OCI-LY1 (cell line): ENCODE data around the gene DOK6.

Experiments used
- H2AFZ ChIP-seq: fragments of 200-600 bp; sonication (generic), shearing (Covaris generic); 2 replicates; pipeline ENCODE4 v1.6.0; 2014; ENCODE audit warnings: antibody characterized with exemption, mild to moderate bottlenecking, low read length
- H3F3A ChIP-seq: fragments of 200-600 bp; sonication (generic), shearing (Covaris generic); 2 replicates; pipeline ENCODE4 v1.6.0; 2014; ENCODE audit warnings: mild to moderate bottlenecking, antibody characterized with exemption, low read length, moderate library complexity; ENCODE audit not compliant: insufficient read depth
- H3K27ac ChIP-seq: fragments of 200-600 bp; sonication (generic); 2 replicates; pipeline ENCODE4 v1.5.1; 2014; ENCODE audit warnings: low read length, mixed run types, mild to moderate bottlenecking, low read depth; ENCODE audit not compliant: poor library complexity, severe bottlenecking
- H3K27me3 ChIP-seq: fragments of 200-600 bp; sonication (generic); 2 replicates; pipeline ENCODE4 v1.6.0; 2014; ENCODE audit warnings: antibody characterized with exemption, mild to moderate bottlenecking, low read length, moderate library complexity; ENCODE audit not compliant: insufficient read depth
- H3K36me3 ChIP-seq: fragments of 200-600 bp; sonication (generic); 2 replicates; pipeline ENCODE4 v1.6.1; 2014; ENCODE audit warnings: mild to moderate bottlenecking, antibody characterized with exemption, low read length, moderate library complexity, mixed read lengths; ENCODE audit not compliant: insufficient read depth
- H3K4me1 ChIP-seq: fragments of 200-600 bp; sonication (generic); 2 replicates; pipeline ENCODE4 v1.5.1; 2014; ENCODE audit warnings: mild to moderate bottlenecking, low read length, moderate library complexity; ENCODE audit not compliant: insufficient read depth, severe bottlenecking
- H3K4me2 ChIP-seq: fragments of 200-600 bp; sonication (generic), shearing (Covaris generic); 2 replicates; pipeline ENCODE4 v1.6.1; 2014; ENCODE audit warnings: low read length
- H3K4me3 ChIP-seq: fragments of 200-600 bp; sonication (generic); 2 replicates; pipeline ENCODE4 v1.5.1; 2014; ENCODE audit warnings: low read length, low read depth, mild to moderate bottlenecking, mixed read lengths; ENCODE audit not compliant: poor library complexity, severe bottlenecking
- H3K79me2 ChIP-seq: fragments of 200-600 bp; shearing (Covaris generic); 2 replicates; pipeline ENCODE4 v1.6.1; 2016; ENCODE audit warnings: mixed run types, low read length, mixed read lengths; ENCODE audit not compliant: insufficient read depth
- H3K9ac ChIP-seq: fragments of 200-600 bp; sonication (generic), shearing (Covaris generic); 2 replicates; pipeline ENCODE4 v1.6.1; 2014; ENCODE audit warnings: mild to moderate bottlenecking, low read length, mixed read lengths
- H3K9me2 ChIP-seq: fragments of 200-600 bp; sonication (generic), shearing (Covaris generic); 2 replicates; pipeline ENCODE4 v1.6.1; 2014; ENCODE audit warnings: low read depth, mild to moderate bottlenecking, low read length, mixed read lengths
- H3K9me3 ChIP-seq: fragments of 200-600 bp; shearing (Covaris generic); 2 replicates; pipeline ENCODE4 v1.6.1; 2014; ENCODE audit warnings: low read length, mixed read lengths
- H4K20me1 ChIP-seq: fragments of 200-600 bp; sonication (generic), shearing (Covaris generic); 2 replicates; pipeline ENCODE4 v1.6.0; 2016; ENCODE audit warnings: mild to moderate bottlenecking, low read length; ENCODE audit not compliant: insufficient read depth
- EZH2 ChIP-seq: fragments of 200-600 bp; sonication (generic), shearing (Covaris generic); IDR thresholded peaks from 2 replicates; pipeline ENCODE4 v1.8.0; 2017; ENCODE audit warnings: borderline replicate concordance, mixed run types, mild to moderate bottlenecking, antibody characterized with exemption, low read length, moderate library complexity, mixed read lengths
- TF ChIP-seq, protein P1 (sequence below): fragments of 200-600 bp; sonication (generic), shearing (Covaris generic); IDR thresholded peaks from 2 replicates; pipeline ENCODE4 v1.5.1; 2017; ENCODE audit warnings: mild to moderate bottlenecking, antibody characterized with exemption, low read length, moderate library complexity, mixed read lengths

DOK6 gene

DNA sequence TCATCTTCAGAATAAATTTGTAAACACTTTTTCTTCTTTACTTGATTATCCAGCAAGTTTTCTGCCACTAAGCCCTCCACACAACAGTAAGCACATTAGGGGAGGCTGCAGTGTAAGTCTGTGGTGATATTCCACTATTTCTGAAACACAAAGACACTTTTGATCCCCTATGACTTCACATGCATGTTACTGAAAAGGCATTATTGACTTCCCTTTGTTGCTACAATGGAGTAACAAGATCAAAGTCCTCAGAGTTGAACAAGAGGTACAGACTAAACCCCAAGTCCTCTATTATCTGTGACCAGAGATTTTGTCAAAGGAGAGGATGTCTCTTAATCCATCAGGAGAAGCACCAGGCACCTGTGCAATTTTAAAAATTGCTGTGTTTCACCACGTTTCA lies 389.1 kb downstream of the DOK6 start:
- no peak overlapping the region for H3K27ac ChIP-seq
- H3K27me3 ChIP-seq: no peaks in the 10 kb centered on the region
- H3K9me3 ChIP-seq: no peaks in the 10 kb centered on the region
- H3K4me2 ChIP-seq: no peak overlapping the region
- H3K36me3 ChIP-seq: no peaks in the 10 kb centered on the region
- no peaks in the 10 kb centered on the region for H3K4me1 ChIP-seq
- H3K9me2 ChIP-seq: no peaks in the 10 kb centered on the region
- H3K9ac ChIP-seq: no peak overlapping the region
- no peaks in the 10 kb centered on the region for H4K20me1 ChIP-seq
- no peaks in the 10 kb centered on the region for H3K79me2 ChIP-seq
- TF ChIP-seq, protein P1, sequence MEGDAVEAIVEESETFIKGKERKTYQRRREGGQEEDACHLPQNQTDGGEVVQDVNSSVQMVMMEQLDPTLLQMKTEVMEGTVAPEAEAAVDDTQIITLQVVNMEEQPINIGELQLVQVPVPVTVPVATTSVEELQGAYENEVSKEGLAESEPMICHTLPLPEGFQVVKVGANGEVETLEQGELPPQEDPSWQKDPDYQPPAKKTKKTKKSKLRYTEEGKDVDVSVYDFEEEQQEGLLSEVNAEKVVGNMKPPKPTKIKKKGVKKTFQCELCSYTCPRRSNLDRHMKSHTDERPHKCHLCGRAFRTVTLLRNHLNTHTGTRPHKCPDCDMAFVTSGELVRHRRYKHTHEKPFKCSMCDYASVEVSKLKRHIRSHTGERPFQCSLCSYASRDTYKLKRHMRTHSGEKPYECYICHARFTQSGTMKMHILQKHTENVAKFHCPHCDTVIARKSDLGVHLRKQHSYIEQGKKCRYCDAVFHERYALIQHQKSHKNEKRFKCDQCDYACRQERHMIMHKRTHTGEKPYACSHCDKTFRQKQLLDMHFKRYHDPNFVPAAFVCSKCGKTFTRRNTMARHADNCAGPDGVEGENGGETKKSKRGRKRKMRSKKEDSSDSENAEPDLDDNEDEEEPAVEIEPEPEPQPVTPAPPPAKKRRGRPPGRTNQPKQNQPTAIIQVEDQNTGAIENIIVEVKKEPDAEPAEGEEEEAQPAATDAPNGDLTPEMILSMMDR: no peak
- TF ChIP-seq EZH2: no peak
- H3K4me3 ChIP-seq: no peak overlapping the region
- H3F3A ChIP-seq: no peaks in the 10 kb centered on the region
- no peak overlapping the region for H2AFZ ChIP-seq

GRCh38 chr18:69790649-69791048 lies 390.0 kb downstream of the DOK6 start:
- Histone ChIP-seq H2AFZ (no peak overlapping the region), H3K79me2 (no peaks in the 10 kb centered on the region), H3K27ac (no peak overlapping the region), H3K36me3 (no peaks in the 10 kb centered on the region), H3K4me3 (no peak overlapping the region), H3F3A (no peaks in the 10 kb centered on the region), H3K4me2 (no peak overlapping the region), H3K27me3 (no peaks in the 10 kb centered on the region), H3K9me2 (no peaks in the 10 kb centered on the region), H4K20me1 (no peaks in the 10 kb centered on the region), H3K4me1 (no peaks in the 10 kb centered on the region), H3K9ac (no peak overlapping the region), H3K9me3 (no peaks in the 10 kb centered on the region)
- TF ChIP-seq, protein P1: no peak
- TF ChIP-seq EZH2: no peak

DNA sequence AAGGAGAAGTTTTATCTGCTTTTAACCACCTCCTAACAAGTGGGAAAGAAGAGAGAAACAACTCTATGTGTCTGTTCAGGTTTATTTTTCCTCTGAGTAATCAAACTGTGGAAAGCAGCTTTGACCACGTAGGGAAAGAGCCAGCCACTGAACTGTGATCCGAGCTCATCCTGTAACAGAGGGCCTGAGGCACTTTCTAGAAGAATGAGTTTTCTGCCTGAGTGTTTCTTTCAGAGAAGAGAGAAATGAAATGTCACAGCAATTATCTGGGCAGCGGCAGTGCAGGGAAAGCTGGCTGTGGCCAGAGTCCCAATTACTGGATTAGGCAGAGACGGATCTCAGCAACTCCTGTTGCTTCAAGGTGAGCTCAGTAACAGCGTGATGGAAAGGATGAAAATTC lies 395.1 kb downstream of the DOK6 start:
- Histone ChIP-seq H3K4me1 (no peaks in the 10 kb centered on the region), H3K9ac (no peak overlapping the region), H3F3A (no peaks in the 10 kb centered on the region), H3K4me3 (no peak overlapping the region), H3K4me2 (no peak overlapping the region), H3K9me2 (no peaks in the 10 kb centered on the region), H3K79me2 (no peaks in the 10 kb centered on the region), H3K9me3 (no peaks in the 10 kb centered on the region), H4K20me1 (no peaks in the 10 kb centered on the region), H3K36me3 (no peaks in the 10 kb centered on the region), H2AFZ (no peak overlapping the region), H3K27ac (no peak overlapping the region), H3K27me3 (no peaks in the 10 kb centered on the region)
- TF ChIP-seq EZH2: no peak
- TF ChIP-seq, protein P1: no peak
